ENCODE results near the gene ULBP1. TPM values are rescaled to one million over a fixed set of nuclear protein-coding genes. Genes with fewer than 3 reads are reported as not detected.
A peak's percentile ranks its signal among the peaks of the same experiment; 100 is the strongest.
"Not testable (repeated sequence)": the region's sequence is repeated elsewhere in the genome, so short reads cannot be mapped to it uniquely, and the experiment has no call there.

ULBP1 gene
- polyA plus RNA-seq, 1 donor from 2014 or later: not detected

GRCh38 chr6:149925253-149925973 is 38.3 kb upstream of the ULBP1 start:
- Mint-ChIP-seq H3K27ac (no peak overlapping the region), H3K27me3 (peaks cover 84% of the 10 kb centered on the region), H3K9me3 (peaks cover 0 to 2% (median 0%) of the 10 kb centered on the region in 3 donors), H3K36me3 (peaks cover 3% of the 10 kb centered on the region), H3K4me3 (peak overlapping the region in 1 of 4 donors; percentile 54), H3K4me1 (peaks cover 10 to 16% (median 12%) of the 10 kb centered on the region in 3 donors)

- Mint-ChIP-seq H3K4me1 (peaks cover 10 to 16% (median 12%) of the 10 kb centered on the region in 3 donors), H3K4me3 (peak overlapping the region in 2 of 4 donors; percentile 14 to 63), H3K27me3 (peaks cover 85% of the 10 kb centered on the region), H3K36me3 (peaks cover 3% of the 10 kb centered on the region), H3K9me3 (peaks cover 0 to 2% (median 0%) of the 10 kb centered on the region in 3 donors), H3K27ac (no peak overlapping the region)
These were observed 37.6 kb upstream of the ULBP1 start for GRCh38 chr6:149925974-149926777.

DNA sequence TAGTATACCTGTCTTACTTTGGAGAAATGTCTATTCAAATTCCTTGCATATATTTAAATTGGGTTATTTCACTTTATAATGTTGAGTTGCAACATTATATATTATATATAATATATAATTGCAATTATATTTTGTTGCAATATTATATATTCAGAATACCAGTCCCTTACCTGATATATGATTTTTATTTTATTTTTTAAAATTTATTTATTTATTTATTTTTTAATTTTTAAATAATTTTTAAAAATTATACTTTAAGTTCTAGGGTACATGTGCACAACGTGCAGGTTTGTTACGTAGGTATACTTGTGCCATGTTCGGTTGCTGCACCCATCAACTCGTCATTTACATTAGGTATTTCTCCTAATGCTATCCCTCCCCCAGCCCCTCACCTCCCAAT is 36.7 kb upstream of the ULBP1 start:
- peaks cover 8 to 16% (median 12%) of the 10 kb centered on the region in 3 donors for H3K4me1 Mint-ChIP-seq
- H3K4me3 Mint-ChIP-seq, H3K9me3 Mint-ChIP-seq, H3K27ac Mint-ChIP-seq, H3K36me3 Mint-ChIP-seq: not testable (repeated sequence)
- H3K27me3 Mint-ChIP-seq: peaks cover 79% of the 10 kb centered on the region

- H3K27ac Mint-ChIP-seq: peak overlapping the region in 1 of 3 donors; percentile 25
- H3K9me3 Mint-ChIP-seq: no peaks in the 10 kb centered on the region
- H3K4me1 Mint-ChIP-seq: peaks cover 0 to 5% (median 5%) of the 10 kb centered on the region in 3 donors
- H3K27me3 Mint-ChIP-seq: peaks cover 73% of the 10 kb centered on the region
- peaks cover 3% of the 10 kb centered on the region for H3K36me3 Mint-ChIP-seq
- H3K4me3 Mint-ChIP-seq: no peak overlapping the region
These were observed 34.3 kb upstream of the ULBP1 start for GRCh38 chr6:149929422-149929821.

- H3K36me3 Mint-ChIP-seq: peaks cover 3% of the 10 kb centered on the region
- H3K9me3 Mint-ChIP-seq: no peaks in the 10 kb centered on the region
- H3K4me3 Mint-ChIP-seq: no peak overlapping the region
- H3K27ac Mint-ChIP-seq: no peak overlapping the region
- H3K27me3 Mint-ChIP-seq: peaks cover 75% of the 10 kb centered on the region
- peaks cover 0 to 2% (median under 1%) of the 10 kb centered on the region in 3 donors for H3K4me1 Mint-ChIP-seq
These were observed 32.2 kb upstream of the ULBP1 start for GRCh38 chr6:149931501-149931900.

DNA sequence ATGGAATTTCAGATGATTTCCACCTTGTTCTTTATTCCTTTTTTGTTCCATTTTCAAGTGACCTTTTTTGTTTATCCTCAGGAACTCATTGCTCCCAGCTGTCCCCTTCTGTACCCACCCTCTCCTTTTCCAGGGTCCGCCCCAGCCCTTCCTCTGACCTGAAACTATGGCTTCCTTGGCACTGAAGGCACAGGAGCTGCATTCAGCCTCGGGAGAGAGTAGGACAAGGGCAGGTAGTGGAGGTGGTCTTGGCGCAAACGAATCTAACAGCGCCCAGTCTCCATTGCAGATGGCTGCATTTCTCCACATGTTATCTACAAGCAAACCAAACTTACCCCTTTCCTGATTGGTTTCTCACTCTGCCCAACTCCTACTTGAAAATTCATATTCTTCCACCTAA is 30.7 kb upstream of the ULBP1 start:
- peaks cover 77% of the 10 kb centered on the region for H3K27me3 Mint-ChIP-seq
- H3K36me3 Mint-ChIP-seq: peaks cover 2% of the 10 kb centered on the region
- H3K9me3 Mint-ChIP-seq: no peaks in the 10 kb centered on the region
- no peak overlapping the region for H3K27ac Mint-ChIP-seq
- peaks cover 0 to 2% (median 0%) of the 10 kb centered on the region in 3 donors for H3K4me1 Mint-ChIP-seq
- no peak overlapping the region for H3K4me3 Mint-ChIP-seq

- Mint-ChIP-seq H3K4me1 (peaks cover 0 to 2% (median 0%) of the 10 kb centered on the region in 3 donors), H3K4me3 (no peak overlapping the region), H3K27ac (no peak overlapping the region), H3K36me3 (peaks cover 2% of the 10 kb centered on the region), H3K9me3 (no peaks in the 10 kb centered on the region), H3K27me3 (peaks cover 77% of the 10 kb centered on the region)
These were observed 30.3 kb upstream of the ULBP1 start for GRCh38 chr6:149933461-149933860.

DNA sequence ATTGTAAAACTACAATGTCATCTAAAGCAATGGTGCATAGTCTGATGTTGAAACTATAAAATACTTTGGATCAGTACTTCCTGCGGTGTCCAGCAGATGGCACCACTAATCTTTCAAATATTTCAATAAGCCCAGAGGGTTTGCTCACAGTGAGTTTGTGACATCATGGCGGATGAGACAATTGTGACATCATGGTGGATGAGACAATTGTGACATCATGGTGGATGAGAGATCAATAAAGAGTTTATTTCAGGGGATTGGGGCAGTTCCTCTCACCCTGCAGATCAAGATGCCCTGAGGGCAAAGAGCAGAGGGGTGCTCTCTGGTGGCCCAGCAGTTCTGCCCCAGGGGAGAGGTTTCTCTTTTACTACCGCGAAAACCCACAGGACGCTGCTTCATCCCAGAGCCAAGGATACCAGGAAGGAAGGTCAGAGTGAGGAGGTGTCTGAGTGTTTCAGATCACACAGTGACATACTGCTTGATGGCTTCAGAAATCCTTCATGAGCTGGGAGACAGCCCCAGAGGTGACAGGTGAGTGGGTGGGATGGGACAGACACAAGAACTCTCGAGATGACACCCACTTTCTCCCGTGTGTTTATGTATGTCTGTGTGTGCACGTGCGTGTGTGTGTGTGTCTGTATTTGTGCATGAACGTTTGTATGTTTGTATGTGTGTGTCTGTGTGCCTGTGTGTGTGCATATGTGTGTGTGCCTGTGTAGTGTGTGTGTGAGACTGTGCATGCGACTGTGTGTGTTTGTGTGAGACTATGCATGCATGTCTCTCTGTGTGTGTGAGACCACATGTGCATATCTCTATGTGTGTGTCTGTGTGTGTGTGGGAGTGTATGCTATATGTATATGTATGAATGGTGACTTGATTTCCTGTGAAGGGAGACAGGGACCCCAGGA is 29.2 kb upstream of the ULBP1 start:
- Mint-ChIP-seq H3K4me1 (peaks cover 4 to 9% (median 8%) of the 10 kb centered on the region in 3 donors), H3K9me3 (no peaks in the 10 kb centered on the region), H3K36me3 (no peaks in the 10 kb centered on the region), H3K27ac (peak overlapping the region in 1 of 3 donors; percentile 12), H3K27me3 (peaks cover 74% of the 10 kb centered on the region), H3K4me3 (peak overlapping the region in 1 of 4 donors; percentile 2)

- Mint-ChIP-seq H3K27me3 (peaks cover 76% of the 10 kb centered on the region), H3K27ac (no peak overlapping the region)
These were observed 28.5 kb upstream of the ULBP1 start for GRCh38 chr6:149935246-149935645.

GRCh38 chr6:149935668-149936067 is 28.1 kb upstream of the ULBP1 start:
- Mint-ChIP-seq H3K27ac (no peak overlapping the region), H3K4me1 (peaks cover 4 to 18% (median 14%) of the 10 kb centered on the region in 3 donors), H3K36me3 (no peaks in the 10 kb centered on the region)

More at GRCh38 chr6:149935246-149935645, 28.5 kb upstream of the ULBP1 start:
- no peak overlapping the region for H3K4me3 Mint-ChIP-seq
- H3K36me3 Mint-ChIP-seq: no peaks in the 10 kb centered on the region
- peaks cover 4 to 14% (median 11%) of the 10 kb centered on the region in 3 donors for H3K4me1 Mint-ChIP-seq
- H3K9me3 Mint-ChIP-seq: no peaks in the 10 kb centered on the region

GRCh38 chr6:149936743-149937142 is 27.0 kb upstream of the ULBP1 start:
- H3K9me3 Mint-ChIP-seq: no peaks in the 10 kb centered on the region
- H3K36me3 Mint-ChIP-seq: no peaks in the 10 kb centered on the region
- H3K27ac Mint-ChIP-seq: peak overlapping the region in 2 of 3 donors; percentile 34 to 98
- H3K27me3 Mint-ChIP-seq: peaks cover 80% of the 10 kb centered on the region
- H3K4me1 Mint-ChIP-seq: peaks cover 8 to 22% (median 17%) of the 10 kb centered on the region in 3 donors
- peak overlapping the region in 2 of 4 donors; percentile 13 to 34 for H3K4me3 Mint-ChIP-seq

More at GRCh38 chr6:149935668-149936067, 28.1 kb upstream of the ULBP1 start:
- H3K4me3 Mint-ChIP-seq: no peak overlapping the region
- H3K27me3 Mint-ChIP-seq: peaks cover 77% of the 10 kb centered on the region
- no peaks in the 10 kb centered on the region for H3K9me3 Mint-ChIP-seq

DNA sequence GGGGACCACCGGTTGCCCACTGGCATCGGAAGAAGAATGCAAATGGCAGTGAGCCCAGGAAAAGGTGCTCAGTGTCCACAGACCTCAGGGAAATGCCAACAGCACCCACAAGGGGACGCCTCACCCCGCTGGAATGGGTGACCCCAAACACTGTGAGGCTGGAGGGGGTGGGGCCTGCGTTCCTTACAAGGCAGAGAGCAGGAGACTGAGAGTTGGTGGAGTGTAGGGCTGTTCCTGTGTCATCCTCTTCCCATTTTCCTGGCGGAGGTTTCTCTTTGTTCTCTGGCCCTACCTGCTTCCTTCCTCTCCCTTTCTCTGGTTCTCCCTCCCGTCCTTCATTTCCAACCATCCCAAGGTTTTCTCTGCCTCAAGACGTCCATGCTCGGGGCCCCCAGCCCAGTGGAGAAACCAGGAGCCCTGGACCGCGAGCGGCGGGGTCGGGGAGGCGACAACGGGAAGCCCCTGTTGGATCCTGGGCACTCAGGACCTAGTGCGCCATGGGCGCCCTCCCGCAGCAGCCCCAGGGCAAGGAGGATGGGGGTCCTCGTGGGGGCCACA is 25.7 kb upstream of the ULBP1 start:
- peak overlapping the region; percentile 95 to 98 (median 97) for H3K27ac Mint-ChIP-seq

DNA sequence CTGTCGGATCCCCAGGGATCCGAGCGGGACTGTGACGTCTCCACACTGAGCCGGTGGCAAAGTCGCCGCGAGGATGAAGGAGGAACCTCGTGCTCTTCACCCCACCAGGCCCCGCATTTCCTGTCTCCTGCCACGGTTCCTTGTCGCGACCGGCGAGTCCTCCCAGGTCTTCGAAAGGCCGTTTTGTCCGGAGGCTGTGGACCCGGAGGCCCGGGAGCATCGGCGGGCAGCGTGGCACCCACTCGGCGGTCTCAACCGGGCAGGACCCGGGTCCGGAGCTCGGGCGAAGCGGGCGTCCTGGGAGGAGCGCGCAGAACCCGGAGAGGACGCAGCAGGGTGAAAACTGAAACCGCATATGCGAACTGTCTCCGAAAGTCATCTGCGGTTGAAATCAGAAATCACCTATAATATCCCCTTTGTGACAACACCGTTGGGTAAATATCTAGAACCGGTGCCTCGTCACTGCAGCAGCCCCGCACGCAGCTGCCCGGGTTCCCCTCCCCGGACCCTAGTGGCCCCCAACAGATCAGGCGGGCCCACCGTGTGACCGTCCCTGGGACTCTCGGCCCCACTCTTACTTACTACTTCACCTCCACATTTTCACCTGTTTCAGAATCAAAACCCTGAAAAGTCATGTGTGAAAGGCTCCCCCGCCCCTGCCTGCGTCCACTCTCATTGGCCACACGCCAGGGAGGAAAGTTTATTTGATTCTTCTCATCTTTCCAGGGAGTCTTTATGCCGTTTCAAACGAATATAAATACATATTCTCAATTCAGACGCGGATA is 25.0 kb upstream of the ULBP1 start:
- Mint-ChIP-seq H3K4me1 (peaks cover 11 to 27% (median 20%) of the 10 kb centered on the region in 3 donors), H3K9me3 (no peaks in the 10 kb centered on the region), H3K27ac (peak overlapping the region; percentile 95 to 98 (median 97)), H3K27me3 (peaks cover 74% of the 10 kb centered on the region), H3K4me3 (peak overlapping the region; percentile 69 to 91 (median 88)), H3K36me3 (no peaks in the 10 kb centered on the region)

More for the DNA sequence above, 25.7 kb upstream of the ULBP1 start:
- Mint-ChIP-seq H3K4me1 (peaks cover 11 to 23% (median 20%) of the 10 kb centered on the region in 3 donors), H3K4me3 (peak overlapping the region in 3 of 4 donors; percentile 86 to 91 (median 89)), H3K27me3 (peaks cover 80% of the 10 kb centered on the region)
- H3K36me3 Mint-ChIP-seq, H3K9me3 Mint-ChIP-seq: not testable (repeated sequence)
